Measurements from ENCODE around the gene DDIT4. TPM values are rescaled to one million over a fixed set of nuclear protein-coding genes. Genes with fewer than 3 reads are reported as not detected.

Gene DDIT4
- polyA plus RNA-seq, 1 donor from 2014 or later: 29.9 TPM

GRCh38 chr10:72283131-72283530, 9.4 kb downstream of the DDIT4 start:
- no peaks in the 10 kb centered on the region for H3K36me3 ChIP-seq (ENCODE audit: insufficient read depth, low read length)
- H3K27ac ChIP-seq (ENCODE audit: low read length): no peak overlapping the region
- H3K4me3 ChIP-seq (ENCODE audit: low read length): no peak overlapping the region
- H2AFZ ChIP-seq (ENCODE audit: low read depth, low read length): no peak overlapping the region
- no peaks in the 10 kb centered on the region for H3K9me3 ChIP-seq (ENCODE audit: low read length)
- H4K20me1 ChIP-seq (ENCODE audit: insufficient read depth): no peaks in the 10 kb centered on the region
- H3K4me2 ChIP-seq (ENCODE audit: low read length): no peak overlapping the region
- no peak overlapping the region for H3K9ac ChIP-seq (ENCODE audit: low read length)
- H3K27me3 ChIP-seq (ENCODE audit: insufficient read depth, low read depth, low read length): no peaks in the 10 kb centered on the region
- no peaks in the 10 kb centered on the region for H3F3A ChIP-seq (ENCODE audit: insufficient read depth, low read length, poor library complexity, severe bottlenecking)
- no peak for TF ChIP-seq MXI1 (conservative IDR thresholded peaks at IDR 0.05; ENCODE audit: poor library complexity, severe bottlenecking)
- no peak for TF ChIP-seq REST (IDR thresholded peaks at IDR 0.05; ENCODE audit: borderline replicate concordance)
- no peak for TF ChIP-seq CTCF (IDR thresholded peaks at IDR 0.05; ENCODE audit: poor library complexity, severe bottlenecking)
- no peak for TF ChIP-seq POLR2AphosphoS5 (IDR thresholded peaks at IDR 0.05)
- no peak for TF ChIP-seq EZH2 (IDR thresholded peaks at IDR 0.05; ENCODE audit: borderline replicate concordance, insufficient read depth, low read length, poor library complexity, severe bottlenecking)
- TF ChIP-seq EP300 (conservative IDR thresholded peaks at IDR 0.05; ENCODE audit: poor library complexity, severe bottlenecking): no peak
- no peak for TF ChIP-seq SMC3 (conservative IDR thresholded peaks at IDR 0.05; ENCODE audit: poor library complexity)
- TF ChIP-seq RAD21 (conservative IDR thresholded peaks at IDR 0.05): no peak
- no peak for TF ChIP-seq TAF1 (IDR thresholded peaks at IDR 0.05; ENCODE audit: low read depth)
- H3K79me2 ChIP-seq (replicated peaks; ENCODE audit: insufficient read depth, low read length): no peaks in the 10 kb centered on the region
- no peaks in the 10 kb centered on the region for H3K9me2 ChIP-seq (ENCODE audit: insufficient read depth, low read length)

- Histone ChIP-seq H3F3A (ENCODE audit: insufficient read depth, low read length, poor library complexity, severe bottlenecking) (no peaks in the 10 kb centered on the region), H3K4me2 (ENCODE audit: low read length) (no peak overlapping the region), H2AFZ (ENCODE audit: low read depth, low read length) (no peak overlapping the region), H3K9me3 (ENCODE audit: low read length) (no peaks in the 10 kb centered on the region), H3K79me2 (replicated peaks; ENCODE audit: insufficient read depth, low read length) (no peaks in the 10 kb centered on the region), H3K27ac (ENCODE audit: low read length) (no peak overlapping the region), H3K9me2 (ENCODE audit: insufficient read depth, low read length) (no peaks in the 10 kb centered on the region), H3K9ac (ENCODE audit: low read length) (no peak overlapping the region), H3K4me3 (ENCODE audit: low read length) (no peak overlapping the region), H3K36me3 (ENCODE audit: insufficient read depth, low read length) (no peaks in the 10 kb centered on the region), H4K20me1 (ENCODE audit: insufficient read depth) (no peaks in the 10 kb centered on the region), H3K27me3 (ENCODE audit: insufficient read depth, low read depth, low read length) (no peaks in the 10 kb centered on the region)
- TF ChIP-seq EZH2 (IDR thresholded peaks at IDR 0.05; ENCODE audit: borderline replicate concordance, insufficient read depth, low read length, poor library complexity, severe bottlenecking) (no peak), MXI1 (conservative IDR thresholded peaks at IDR 0.05; ENCODE audit: poor library complexity, severe bottlenecking) (no peak), TAF1 (IDR thresholded peaks at IDR 0.05; ENCODE audit: low read depth) (no peak), CTCF (IDR thresholded peaks at IDR 0.05; ENCODE audit: poor library complexity, severe bottlenecking) (no peak)
These were observed 12.3 kb downstream of the DDIT4 start for GRCh38 chr10:72285972-72286521.

All from neural cell (in vitro differentiated cells).